MCF 10A (cell line): ENCODE results near the gene MIA3. TPM values are rescaled to one million over a fixed set of nuclear protein-coding genes. Genes with fewer than 3 reads are reported as not detected.

Experiments
- BruUV-seq: library from RNA; stranded (reverse); fragments of 400-500 nt; replicated peaks from 2 replicates; lab custom pipeline; 2021; lab: Mats Ljungman, UMichigan
- CTCF ChIA-PET: fragments of 300-600 bp; sonication (Branson Sonifier 250); formaldehyde crosslinking; extraction: SDS; loops from one replicate; lab custom pipeline; 2021; ENCODE audit warnings: antibody characterized with exemption, inconsistent platforms; lab: Yijun Ruan, JAX
- POLR2A ChIA-PET: fragments of 300-600, 350-650 bp; sonication (Branson Sonifier 250); formaldehyde crosslinking; extraction: SDS; loops from one replicate; lab custom pipeline; 2020; ENCODE audit warnings: antibody characterized with exemption, inconsistent platforms; lab: Yijun Ruan, JAX
- DNase-seq: peaks from one replicate; pipeline ENCODE4 v3.0.0-alpha.2; 2018; ENCODE audit not compliant: unreplicated experiment
- H3K27ac Mint-ChIP-seq: one replicate; pipeline ENCODE4 v1.8.0; 2022; ENCODE audit warnings: mild to moderate bottlenecking, low read depth, mixed read lengths; ENCODE audit not compliant: unreplicated experiment
- H3K27me3 Mint-ChIP-seq: one replicate; pipeline ENCODE4 v1.8.0; 2022; ENCODE audit warnings: mixed read lengths; ENCODE audit not compliant: insufficient read depth, unreplicated experiment
- H3K36me3 Mint-ChIP-seq: one replicate; pipeline ENCODE4 v1.8.0; 2022; ENCODE audit warnings: mild to moderate bottlenecking, moderate library complexity, mixed read lengths; ENCODE audit not compliant: insufficient read depth, unreplicated experiment
- H3K4me1 Mint-ChIP-seq: one replicate; pipeline ENCODE4 v1.8.0; 2022; ENCODE audit warnings: mixed read lengths; ENCODE audit not compliant: insufficient read depth, unreplicated experiment
- H3K4me3 Mint-ChIP-seq: one replicate; pipeline ENCODE4 v1.8.0; 2022; ENCODE audit warnings: mild to moderate bottlenecking, moderate library complexity, mixed read lengths; ENCODE audit not compliant: unreplicated experiment
- H3K9me3 Mint-ChIP-seq: one replicate; pipeline ENCODE4 v1.8.0; 2022; ENCODE audit warnings: mixed read lengths; ENCODE audit not compliant: unreplicated experiment
- CTCF ChIP-seq: fragments of 200-600 bp; IDR thresholded peaks from one replicate; pipeline ENCODE4 v1.8.0; 2022; ENCODE audit warnings: antibody characterized with exemption, mild to moderate bottlenecking; ENCODE audit not compliant: unreplicated experiment
- intact Hi-C: fragments of 100-400 bp; cut with micrococcal nuclease; formaldehyde crosslinking; loops from 2 replicates; pipeline ENCODE4 v1.14.1; 2022
- total RNA-seq: library from RNA; stranded (reverse); gene quantifications from 2 replicates; pipeline ENCODE4 v1.2.3, GENCODE V29; 2022

The MIA3 gene
- total RNA-seq, 1 experiment from 2014 or later, result 166 TPM

GRCh38 chr1:222712253-222713090, 94.6 kb downstream of the MIA3 start, which contains the start of the genes AIDA and BROX:
AIDA (minus strand) TSS chr1:222712491; CDS start chr1:222712317, 174 bp downstream.
BROX (plus strand) TSS chr1:222712564; CDS start chr1:222715700, 3,136 bp downstream.
- ChIA-PET CTCF (interaction anchor here (0.6 to 1.6 kb wide), 9 partner anchors 18 to 421 kb away, joined by 3 to 6 read pairs (median 3); no protein-coding TSS in a partner anchor), POLR2A (interaction anchor here (0.5 to 4.6 kb wide), 68 partner anchors 9 to 1617 kb away, joined by 3 to 70 read pairs (median 4); partner anchors contain the start of genes CAPN2, FAM177B, MIA3 and NVL)
- no TSS peak for BruUV-seq
- no peak for TF ChIP-seq CTCF
- intact Hi-C loops, result loop anchor here (1.0 kb wide), 2 partner anchors 42 to 68 kb away; no protein-coding TSS in a partner anchor
- H3K36me3 Mint-ChIP-seq, result peaks cover 51% of the 10 kb centered on the region
- no peaks in the 10 kb centered on the region for H3K27me3 Mint-ChIP-seq
- peaks cover 34% of the 10 kb centered on the region for H3K4me1 Mint-ChIP-seq
- peak within 1 kb of the TSS; percentile 97 for H3K27ac Mint-ChIP-seq
- DNase-seq, result peak; percentile 96
- H3K9me3 Mint-ChIP-seq, result no peaks in the 10 kb centered on the region
- H3K4me3 Mint-ChIP-seq, result peak within 1 kb of the TSS; percentile 86

- peaks cover 40% of the 10 kb centered on the region for H3K4me1 Mint-ChIP-seq
- TSS peak; percentile 43 for BruUV-seq
These were observed 95.4 kb downstream of the MIA3 start for GRCh38 chr1:222713091-222713961.

GRCh38 chr1:222716393-222716792, 98.5 kb downstream of the MIA3 start:
- ChIA-PET CTCF (interaction anchor here (0.7 to 1.9 kb wide), 2 partner anchors 177 to 373 kb away, joined by 4 to 8 read pairs; no protein-coding TSS in a partner anchor), POLR2A (interaction anchor here (1.0 to 2.4 kb wide), 3 partner anchors 9 to 71 kb away, joined by 3 to 9 read pairs (median 4); no protein-coding TSS in a partner anchor)
- Mint-ChIP-seq H3K9me3 (no peaks in the 10 kb centered on the region), H3K27ac (no peak overlapping the region), H3K4me1 (peaks cover 25% of the 10 kb centered on the region), H3K36me3 (peaks cover 90% of the 10 kb centered on the region), H3K27me3 (no peaks in the 10 kb centered on the region), H3K4me3 (no peak overlapping the region)
- DNase-seq, result no peak
- intact Hi-C loops, result no loop called here
- no peak for TF ChIP-seq CTCF
- no TSS peak for BruUV-seq

More at GRCh38 chr1:222713091-222713961, 95.4 kb downstream of the MIA3 start:
- Mint-ChIP-seq H3K36me3 (peaks cover 60% of the 10 kb centered on the region), H3K27ac (peak overlapping the region; percentile 97), H3K27me3 (no peaks in the 10 kb centered on the region), H3K9me3 (no peaks in the 10 kb centered on the region), H3K4me3 (peak overlapping the region; percentile 86)
- TF ChIP-seq CTCF, result no peak
- intact Hi-C loops, result loop anchor here (1.0 kb wide), 1 partner anchor 41 kb away; no protein-coding TSS in a partner anchor
- POLR2A ChIA-PET, result interaction anchor here (0.5 to 4.6 kb wide), 74 partner anchors 9 to 1790 kb away, joined by 3 to 70 read pairs (median 4); partner anchors contain the start of genes CAPN2, FAM177B, MIA3 and NVL
- CTCF ChIA-PET, result interaction anchor here (0.6 to 1.6 kb wide), 12 partner anchors 18 to 985 kb away, joined by 3 to 6 read pairs (median 3); no protein-coding TSS in a partner anchor
- DNase-seq, result peak; percentile 99

Other genes with a start within 250 kb of the MIA3 start
- 1.1 and 1.7 TPM in 2 replicates for gene HHIPL2, start 70.0 kb upstream of the MIA3 start, total RNA-seq
- gene TAF1A, start 28.2 kb upstream of the MIA3 start, total RNA-seq, result 38.2 and 39.3 TPM in 2 replicates
- gene AIDA, start 94.4 kb downstream of the MIA3 start, total RNA-seq, result 129 and 133 TPM in 2 replicates
- 115 and 152 TPM in 2 replicates for gene BROX, start 94.5 kb downstream of the MIA3 start, total RNA-seq
- gene FAM177B, start 119.1 kb downstream of the MIA3 start, total RNA-seq, result 0.74 TPM in 1 of 2 replicates, not detected in the other
- 6.7 and 7.6 TPM in 2 replicates for gene DISP1, start 196.9 kb downstream of the MIA3 start, total RNA-seq